Rectal smooth muscle tissue (tissue), 1 donor: ENCODE data around the gene ANTXR2.

ENCODE experiments used
- H3K27ac ChIP-seq: one replicate; pipeline ENCODE4 v1.7.0; 2013; ENCODE audit warnings: low read depth, low read length, inconsistent platforms
- H3K27me3 ChIP-seq: one replicate; pipeline ENCODE4 v1.7.0; 2013; ENCODE audit warnings: low read length; ENCODE audit not compliant: control insufficient read depth, insufficient read depth
- H3K36me3 ChIP-seq: one replicate; pipeline ENCODE4 v1.7.0; 2013; ENCODE audit warnings: low read length; ENCODE audit not compliant: control insufficient read depth, insufficient read depth
- H3K4me1 ChIP-seq: one replicate; pipeline ENCODE4 v1.7.0; 2013; ENCODE audit warnings: low read length; ENCODE audit not compliant: control insufficient read depth, insufficient read depth
- H3K4me3 ChIP-seq: one replicate; pipeline ENCODE4 v1.7.0; 2013; ENCODE audit warnings: low read length
- H3K9ac ChIP-seq: one replicate; pipeline ENCODE4 v1.7.0; 2013; ENCODE audit warnings: low read length

ANTXR2 gene

GRCh38 chr4:79854856-79855502 is 218.1 kb downstream of the ANTXR2 start:
- Histone ChIP-seq H3K27me3 (no peaks in the 10 kb centered on the region), H3K36me3 (no peaks in the 10 kb centered on the region), H3K9ac (no peak overlapping the region), H3K4me1 (peaks cover 6% of the 10 kb centered on the region), H3K4me3 (no peak overlapping the region), H3K27ac (no peak overlapping the region)

GRCh38 chr4:79852305-79852730 is 220.7 kb downstream of the ANTXR2 start:
- Histone ChIP-seq H3K4me3 (no peak overlapping the region), H3K27me3 (no peaks in the 10 kb centered on the region), H3K4me1 (peaks cover 6% of the 10 kb centered on the region), H3K36me3 (no peaks in the 10 kb centered on the region), H3K9ac (no peak overlapping the region), H3K27ac (no peak overlapping the region)

GRCh38 chr4:79851625-79852304 is 221.3 kb downstream of the ANTXR2 start:
- no peak overlapping the region for H3K4me3 ChIP-seq
- no peak overlapping the region for H3K27ac ChIP-seq
- no peak overlapping the region for H3K9ac ChIP-seq
- H3K4me1 ChIP-seq: peaks cover 6% of the 10 kb centered on the region
- H3K27me3 ChIP-seq: no peaks in the 10 kb centered on the region
- H3K36me3 ChIP-seq: no peaks in the 10 kb centered on the region
